KMS-11 (cell line): ENCODE data around the gene RAB7A.
"Not testable (repeated sequence)": the region's sequence is repeated elsewhere in the genome, so short reads cannot be mapped to it uniquely, and the experiment has no call there.

Source experiments
- H2AFZ ChIP-seq: fragments of 200-600 bp; sonication (generic); 2 replicates; pipeline ENCODE4 v1.6.1; 2016; ENCODE audit warnings: antibody characterized with exemption, mixed run types, low read depth
- H3K27ac ChIP-seq: fragments of 200-600 bp; sonication (generic); 2 replicates; pipeline ENCODE4 v1.6.1; 2016; ENCODE audit warnings: mild to moderate bottlenecking, mixed run types
- H3K27me3 ChIP-seq: fragments of 200-600 bp; sonication (generic); 2 replicates; pipeline ENCODE4 v1.6.1; 2017; ENCODE audit warnings: mild to moderate bottlenecking, low read depth, mixed run types, moderate library complexity; ENCODE audit not compliant: insufficient read depth
- H3K36me3 ChIP-seq: fragments of 200-600 bp; sonication (generic); 2 replicates; pipeline ENCODE4 v1.6.1; 2017; ENCODE audit warnings: mild to moderate bottlenecking, mixed run types; ENCODE audit not compliant: insufficient read depth
- H3K4me1 ChIP-seq: fragments of 200-600 bp; sonication (generic); 2 replicates; pipeline ENCODE4 v1.6.1; 2016; ENCODE audit warnings: mild to moderate bottlenecking, low read depth, mixed run types; ENCODE audit not compliant: poor library complexity, severe bottlenecking
- H3K4me2 ChIP-seq: fragments of 200-600 bp; sonication (generic); 2 replicates; pipeline ENCODE4 v1.7.0; 2016; ENCODE audit warnings: mild to moderate bottlenecking, mixed run types
- H3K4me3 ChIP-seq: fragments of 200-600 bp; sonication (generic); IDR thresholded peaks from 2 replicates; pipeline ENCODE4 v1.6.1; 2017; ENCODE audit warnings: low read depth, low read length, mixed read lengths; ENCODE audit not compliant: insufficient read depth
- H3K79me2 ChIP-seq: fragments of 200-600 bp; sonication (generic); 2 replicates; pipeline ENCODE4 v1.6.1; 2016; ENCODE audit warnings: low read depth, mixed run types; ENCODE audit not compliant: insufficient read depth
- H3K9ac ChIP-seq: fragments of 200-600 bp; sonication (generic); 2 replicates; pipeline ENCODE4 v1.6.1; 2016; ENCODE audit warnings: mild to moderate bottlenecking, mixed run types
- H4K20me1 ChIP-seq: fragments of 200-600 bp; sonication (generic); 2 replicates; pipeline ENCODE4 v1.6.1; 2016; ENCODE audit warnings: mild to moderate bottlenecking, mixed run types; ENCODE audit not compliant: insufficient read depth
- CTCF ChIP-seq: fragments of 200-600 bp; sonication (generic); conservative IDR thresholded peaks from 2 replicates; pipeline ENCODE4 v1.6.1; 2017; ENCODE audit warnings: low read depth, mild to moderate bottlenecking, antibody characterized with exemption, low read length, moderate library complexity, mixed read lengths

RAB7A gene

DNA sequence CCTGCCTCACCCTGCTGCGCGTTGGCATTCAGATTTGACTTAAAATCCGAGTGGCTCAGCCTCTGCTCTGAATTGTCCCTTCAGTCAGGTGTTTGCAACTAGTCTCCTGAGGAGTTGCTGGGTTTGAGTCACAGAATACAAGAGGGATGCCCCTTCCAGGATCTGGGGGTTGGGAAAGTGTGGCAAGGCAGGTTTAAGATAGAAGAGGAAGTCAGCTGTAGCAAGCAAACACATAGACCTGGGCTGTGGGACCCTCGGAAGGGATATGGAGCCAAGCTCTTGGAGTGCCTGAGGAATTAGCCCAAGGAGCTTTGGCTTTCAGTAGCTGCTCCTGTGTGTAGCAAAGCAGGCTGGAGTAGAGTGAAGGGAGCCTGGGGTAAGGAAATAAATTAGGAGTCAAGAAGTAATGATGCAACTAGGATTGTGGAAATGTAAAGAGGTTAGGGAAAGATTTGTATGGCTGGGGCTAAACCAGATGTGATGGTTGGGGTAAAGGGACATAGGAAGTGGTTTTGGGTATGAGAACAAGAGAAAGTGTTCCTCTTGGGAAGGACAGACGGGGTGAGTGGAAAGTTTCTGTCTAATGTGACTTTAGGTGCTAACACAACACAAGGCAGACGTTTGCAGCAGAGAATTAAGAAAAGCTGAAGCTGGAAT lies 41.2 kb downstream of the RAB7A start:
- no peak for TF ChIP-seq CTCF
- no peak overlapping the region for H3K27ac ChIP-seq
- no peak overlapping the region for H3K9ac ChIP-seq
- no peak overlapping the region for H3K4me2 ChIP-seq
- no peaks in the 10 kb centered on the region for H3K27me3 ChIP-seq
- peaks cover 11% of the 10 kb centered on the region for H3K4me1 ChIP-seq
- no peak overlapping the region for H3K4me3 ChIP-seq
- H4K20me1 ChIP-seq, result peaks cover 17% of the 10 kb centered on the region
- H2AFZ ChIP-seq, result no peak overlapping the region
- peaks cover 85% of the 10 kb centered on the region for H3K79me2 ChIP-seq
- H3K36me3 ChIP-seq, result no peaks in the 10 kb centered on the region

DNA sequence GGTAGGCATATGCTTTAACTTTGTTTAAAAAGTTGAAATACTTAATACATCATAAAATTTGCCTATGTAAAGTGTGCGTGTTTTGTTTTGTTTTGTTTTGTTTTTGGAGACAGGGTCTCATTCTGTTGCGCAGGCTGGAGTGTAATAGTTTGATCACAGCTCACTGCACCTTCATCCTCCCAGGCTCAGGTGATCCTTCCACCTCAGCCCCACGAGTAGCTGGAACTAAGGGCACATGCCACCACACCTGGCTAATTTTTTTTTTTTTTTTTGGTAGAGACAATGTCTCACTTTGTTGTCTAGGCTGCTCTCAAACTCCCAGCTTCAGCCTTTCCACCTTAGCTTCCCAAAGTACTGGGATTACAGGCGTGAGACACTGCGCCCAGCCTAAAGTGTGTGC lies 42.5 kb downstream of the RAB7A start:
- Histone ChIP-seq H4K20me1 (peaks cover 17% of the 10 kb centered on the region), H3K27ac (no peak overlapping the region), H3K4me2 (no peak overlapping the region), H3K79me2 (peaks cover 79% of the 10 kb centered on the region), H3K36me3 (no peaks in the 10 kb centered on the region), H2AFZ (no peak overlapping the region), H3K4me3 (no peak overlapping the region), H3K4me1 (peaks cover 11% of the 10 kb centered on the region), H3K27me3 (no peaks in the 10 kb centered on the region), H3K9ac (no peak overlapping the region)
- no peak for TF ChIP-seq CTCF

GRCh38 chr3:128770387-128770786 lies 44.4 kb downstream of the RAB7A start:
- H3K36me3 ChIP-seq, result no peaks in the 10 kb centered on the region
- H4K20me1 ChIP-seq, result peaks cover 17% of the 10 kb centered on the region; the same call in 1 of the 2 replicates
- peaks cover 79% of the 10 kb centered on the region for H3K79me2 ChIP-seq
- no peak overlapping the region for H3K27ac ChIP-seq
- H3K9ac ChIP-seq, result no peak overlapping the region
- TF ChIP-seq CTCF, result no peak
- no peaks in the 10 kb centered on the region for H3K27me3 ChIP-seq
- H3K4me1 ChIP-seq, result peaks cover 18% of the 10 kb centered on the region
- H3K4me2 ChIP-seq, result no peak overlapping the region
- no peak overlapping the region for H2AFZ ChIP-seq
- no peak overlapping the region for H3K4me3 ChIP-seq

- not testable (repeated sequence) for H3K27ac ChIP-seq, H3K27me3 ChIP-seq, H3K9ac ChIP-seq, H4K20me1 ChIP-seq, H3K4me3 ChIP-seq, H2AFZ ChIP-seq, H3K36me3 ChIP-seq, H3K4me2 ChIP-seq
- Histone ChIP-seq H3K79me2 (peaks cover 80% of the 10 kb centered on the region), H3K4me1 (peaks cover 18% of the 10 kb centered on the region)
Observed at GRCh38 chr3:128773189-128773588, 47.2 kb downstream of the RAB7A start.

- H3K4me3 ChIP-seq, H3K4me2 ChIP-seq, H3K9ac ChIP-seq, H2AFZ ChIP-seq, H3K36me3 ChIP-seq, H3K27ac ChIP-seq, H4K20me1 ChIP-seq, H3K27me3 ChIP-seq: not testable (repeated sequence)
- peaks cover 80% of the 10 kb centered on the region for H3K79me2 ChIP-seq
- peaks cover 22% of the 10 kb centered on the region for H3K4me1 ChIP-seq
Observed at GRCh38 chr3:128773592-128773991, 47.6 kb downstream of the RAB7A start.
